WTC11 (cell line): ENCODE measurements around the gene NR5A1. TPM values are rescaled to one million over a fixed set of nuclear protein-coding genes. Genes with fewer than 3 reads are reported as not detected.

Source experiments
- total RNA-seq: library from RNA; stranded (reverse); gene quantifications from 3 replicates; pipeline ENCODE4 v1.2.3, GENCODE V29; 2021

NR5A1 gene
- total RNA-seq, 1 experiment from 2014 or later = 0.77 TPM

Other genes starting within 250 kb of the NR5A1 start
- gene NEK6, start 249.4 kb downstream of the NR5A1 start, total RNA-seq = 19.2 to 23.0 TPM (median 21.4 TPM) in 3 replicates
- gene PSMB7, start 92.0 kb downstream of the NR5A1 start, total RNA-seq = 160 to 187 TPM (median 164 TPM) in 3 replicates
- 0.61 to 1.6 TPM (median 1.3 TPM) in 3 replicates for gene ADGRD2, start 56.9 kb downstream of the NR5A1 start, total RNA-seq